Fibroblast of mammary gland (primary cell): ENCODE results near the gene BRI3BP.

Experiments used
- DNase-seq: peaks from one replicate; pipeline ENCODE4 v3.0.0-alpha.2; 2010; ENCODE audit warnings: low read depth
- H3K4me3 ChIP-seq: 2 replicates; pipeline ENCODE4 v1.5.1; 2011; ENCODE audit warnings: low read depth, mild to moderate bottlenecking, low read length, moderate library complexity; ENCODE audit not compliant: control insufficient read depth
- CTCF ChIP-seq: conservative IDR thresholded peaks from 2 replicates; pipeline ENCODE4 v1.5.1; 2011; ENCODE audit warnings: low read depth, low read length, inconsistent platforms; ENCODE audit not compliant: control insufficient read depth, insufficient read depth

Gene BRI3BP

GRCh38 chr12:124961055-124961454 lies 32.4 kb upstream of the BRI3BP start:
- DNase-seq = no peak
- TF ChIP-seq CTCF = no peak
- H3K4me3 ChIP-seq = no peak overlapping the region

GRCh38 chr12:124963211-124963610 lies 30.2 kb upstream of the BRI3BP start:
- DNase-seq = no peak
- no peak for TF ChIP-seq CTCF
- H3K4me3 ChIP-seq = no peak overlapping the region

DNA sequence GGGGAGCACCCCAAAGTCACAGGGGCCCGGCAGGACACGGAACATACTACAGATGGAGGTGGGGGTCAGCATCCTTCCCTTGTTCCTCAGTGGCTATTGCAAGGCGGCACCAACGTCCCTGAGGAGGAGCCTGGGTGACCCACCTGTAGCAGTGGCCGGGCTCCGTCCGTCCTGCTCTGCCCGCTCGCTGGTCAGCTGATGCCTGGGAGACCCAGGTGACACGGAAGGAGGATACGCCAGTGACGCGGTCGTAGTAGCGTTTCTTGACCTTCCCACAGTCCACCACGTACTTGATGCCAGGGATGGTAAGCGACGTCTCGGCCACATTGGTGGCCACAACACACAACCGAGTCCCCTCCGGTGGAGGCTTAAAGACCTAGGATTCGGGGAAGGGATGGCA lies 29.2 kb upstream of the BRI3BP start:
- H3K4me3 ChIP-seq = no peak overlapping the region
- TF ChIP-seq CTCF = no peak
- no peak for DNase-seq

- TF ChIP-seq CTCF = no peak
- no peak for DNase-seq
- H3K4me3 ChIP-seq = no peak overlapping the region
Observed at GRCh38 chr12:124964836-124965462, 28.5 kb upstream of the BRI3BP start.

- TF ChIP-seq CTCF = no peak
- DNase-seq = no peak
- H3K4me3 ChIP-seq = no peak overlapping the region
Observed at GRCh38 chr12:124967016-124967739, 26.3 kb upstream of the BRI3BP start.

- DNase-seq = no peak
- TF ChIP-seq CTCF = no peak
- H3K4me3 ChIP-seq = no peak overlapping the region
Observed at GRCh38 chr12:124968656-124969055, 24.8 kb upstream of the BRI3BP start.
